HG03196 (cell line): ENCODE data around the gene DNAJC7.
"Not testable (repeated sequence)": the region's sequence is repeated elsewhere in the genome, so short reads cannot be mapped to it uniquely, and the experiment has no call there.

ENCODE experiments used
- ATAC-seq: cut with Tn5 transposase; IDR thresholded peaks from one replicate; pipeline ENCODE4 v1.9.1; 2021; ENCODE audit not compliant: unreplicated experiment

The DNAJC7 gene

DNA sequence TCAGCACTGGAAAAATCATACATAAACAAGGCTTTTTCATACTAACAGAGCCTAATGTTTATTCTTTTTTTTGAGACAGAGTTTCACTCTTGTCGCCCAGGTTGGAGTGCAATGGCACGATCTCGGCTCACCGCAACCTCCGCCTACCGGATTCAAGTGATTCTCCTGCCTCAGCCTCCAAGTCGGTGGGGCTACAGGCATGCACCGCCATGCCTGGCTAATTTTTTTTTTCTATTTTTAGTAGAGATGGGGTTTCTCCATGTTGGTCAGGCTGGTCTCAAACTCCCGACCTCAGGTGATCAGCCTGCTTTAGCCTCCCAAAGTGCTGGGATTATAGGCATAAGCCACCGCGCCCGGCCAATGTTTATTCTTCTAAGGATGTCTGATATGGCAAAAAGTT lies 3.5 kb downstream of the DNAJC7 start:
- ATAC-seq: not testable (repeated sequence)

DNA sequence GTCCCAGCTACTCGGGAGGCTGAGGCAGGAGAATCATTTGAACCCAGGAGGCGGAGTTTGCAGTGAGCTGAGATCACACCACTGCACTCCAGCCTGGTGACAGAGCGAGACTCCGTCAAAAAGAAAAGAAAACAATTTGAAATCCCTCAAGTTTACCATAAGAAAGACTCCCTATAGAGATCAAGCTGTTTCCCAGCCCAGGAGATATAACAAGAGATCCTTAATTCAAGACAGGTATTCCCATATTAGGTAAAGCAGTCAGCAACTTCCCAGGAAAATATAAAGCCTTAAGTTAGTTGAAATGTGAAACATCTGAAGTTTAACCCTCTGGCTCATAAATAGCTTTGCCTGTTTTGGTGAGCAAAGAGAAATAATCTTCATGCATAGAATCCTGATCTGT lies 4.9 kb downstream of the DNAJC7 start:
- ATAC-seq: not testable (repeated sequence)

DNA sequence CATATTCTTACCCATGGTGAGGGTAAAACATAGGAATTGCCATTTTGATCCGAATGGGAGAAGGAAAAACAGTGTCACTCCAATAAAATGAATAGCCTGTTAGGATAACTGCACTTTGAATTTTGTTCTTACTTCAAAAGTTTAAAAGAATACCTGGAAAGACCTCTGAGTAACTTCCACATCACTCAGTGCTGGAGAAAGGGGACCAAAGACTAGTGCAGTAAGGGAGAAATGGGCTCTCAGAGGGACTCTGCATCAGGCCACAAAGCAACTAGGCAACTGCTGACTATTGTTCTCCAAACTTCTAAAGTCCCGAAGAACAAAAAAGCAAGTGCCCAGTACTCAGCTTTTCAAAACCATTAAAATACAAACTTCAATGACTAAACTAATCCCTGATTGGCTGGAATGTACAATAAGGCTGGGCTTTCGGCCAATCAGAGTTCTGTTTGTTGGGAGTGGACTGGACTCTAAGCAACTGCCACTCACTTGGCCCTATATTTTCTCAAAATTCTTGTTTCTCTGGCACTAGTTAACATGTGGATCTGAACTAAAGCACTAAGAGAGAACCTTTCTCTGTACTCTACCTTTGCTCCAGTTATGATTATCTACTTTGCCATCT lies 6.2 kb downstream of the DNAJC7 start:
- no peak for ATAC-seq

DNA sequence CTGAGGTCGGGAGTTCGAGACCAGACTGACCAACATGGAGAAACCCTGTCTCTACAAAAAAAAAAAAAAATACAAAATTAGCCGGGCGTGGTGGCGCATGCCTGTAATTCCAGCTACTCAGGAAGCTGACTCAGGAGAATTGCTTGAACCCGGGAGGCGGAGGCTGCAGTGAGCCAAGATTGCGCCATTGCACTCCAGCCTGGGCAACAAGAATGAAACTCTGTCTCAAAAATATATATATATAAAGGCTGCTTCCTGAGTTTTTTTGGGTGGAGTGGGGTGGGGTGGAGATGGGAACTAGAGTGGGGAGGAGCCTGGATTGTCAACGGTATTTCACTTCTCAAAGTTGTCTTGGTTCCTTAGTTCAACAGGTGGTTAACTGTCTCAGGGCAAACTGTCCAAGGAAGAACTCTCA lies 7.0 kb downstream of the DNAJC7 start:
- ATAC-seq: not testable (repeated sequence)

DNA sequence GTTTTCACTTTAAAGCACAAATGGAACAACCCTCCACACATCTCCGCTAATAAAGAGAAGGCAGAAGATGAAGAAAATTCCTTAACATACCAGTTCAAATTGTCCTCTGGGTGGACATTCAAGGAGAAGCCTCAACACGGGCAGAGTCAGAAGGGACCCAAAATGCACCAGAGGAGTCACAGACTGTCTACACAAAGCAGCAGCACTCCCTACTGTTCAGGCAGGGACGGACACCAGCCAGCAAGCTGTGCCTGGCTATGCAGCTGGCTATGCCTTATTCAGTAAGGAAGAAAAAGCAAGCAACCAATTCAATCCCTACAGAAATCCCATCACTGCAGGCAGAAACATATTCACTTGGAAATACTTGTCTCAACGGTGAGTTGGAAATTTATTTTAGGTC lies 8.1 kb downstream of the DNAJC7 start:
- ATAC-seq: no peak

DNA sequence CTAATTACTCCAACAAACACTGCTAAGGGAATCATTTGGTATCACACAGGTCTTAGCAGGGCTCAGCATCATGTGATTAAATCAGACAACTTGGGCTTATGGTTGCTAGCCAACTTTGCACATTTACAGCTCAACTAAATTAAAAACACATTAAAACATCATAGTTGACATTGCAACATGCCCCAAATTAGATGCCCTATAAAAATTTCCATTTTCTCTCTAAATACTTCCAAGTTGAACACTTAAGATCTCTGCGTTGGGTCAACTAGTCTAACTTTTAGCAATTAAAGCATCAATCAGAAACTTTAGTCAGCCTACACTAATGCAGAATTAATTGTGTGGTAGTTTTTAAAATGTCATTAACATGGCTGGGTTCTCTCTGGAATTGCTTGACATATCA lies 12.1 kb downstream of the DNAJC7 start:
- no peak for ATAC-seq

DNA sequence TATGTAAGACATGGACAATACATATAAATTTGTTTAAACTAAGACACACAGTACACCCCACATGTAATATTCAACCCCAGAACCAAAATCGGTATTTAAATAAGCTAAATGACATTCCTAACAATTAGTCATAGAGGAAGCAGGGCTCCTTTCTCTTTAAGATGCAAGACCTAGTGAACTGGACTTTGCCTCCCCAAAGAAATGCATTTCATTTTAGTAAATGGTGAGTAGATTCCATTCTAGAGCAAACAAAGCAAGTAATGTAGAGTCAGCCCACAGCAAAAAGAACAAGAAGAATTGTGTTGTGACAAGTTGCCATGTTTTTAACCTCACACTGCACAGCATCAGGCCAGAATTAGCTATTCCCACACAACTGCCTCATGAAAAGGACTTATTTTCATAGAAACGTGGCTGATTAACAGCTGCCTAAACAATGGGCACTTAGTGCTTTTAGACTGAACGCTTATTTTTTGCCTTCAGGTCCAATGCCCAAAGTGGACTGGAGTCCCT lies 14.4 kb downstream of the DNAJC7 start:
- no peak for ATAC-seq

DNA sequence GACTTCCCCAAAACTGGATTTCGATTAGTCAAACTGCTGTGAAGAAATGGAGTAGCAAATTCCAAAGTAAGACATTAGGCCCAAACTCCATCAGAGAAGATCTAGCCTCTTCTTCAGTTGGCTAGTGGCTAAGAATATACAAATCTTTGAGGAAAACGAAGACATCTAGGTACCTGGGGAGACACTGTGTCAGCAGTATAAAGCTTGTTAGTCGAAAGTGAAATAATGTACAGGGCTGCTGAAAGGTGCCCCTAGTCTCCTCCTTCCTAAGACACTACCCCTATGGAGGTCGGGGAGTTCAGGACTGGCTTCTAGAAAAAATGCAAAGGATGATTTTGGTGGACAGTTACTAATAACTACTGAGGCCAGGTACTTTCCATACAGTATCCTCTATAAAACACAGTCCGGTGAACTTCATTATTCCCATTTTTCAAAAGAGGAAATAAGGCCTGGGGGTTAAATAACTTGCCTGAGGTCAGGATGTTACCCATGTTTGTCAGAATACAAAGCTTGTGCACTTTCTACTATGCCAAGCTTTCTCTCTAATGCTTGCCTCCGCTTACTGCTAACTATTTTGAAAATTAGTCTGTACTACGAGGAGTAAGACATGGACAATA lies 15.0 kb downstream of the DNAJC7 start:
- ATAC-seq: no peak

DNA sequence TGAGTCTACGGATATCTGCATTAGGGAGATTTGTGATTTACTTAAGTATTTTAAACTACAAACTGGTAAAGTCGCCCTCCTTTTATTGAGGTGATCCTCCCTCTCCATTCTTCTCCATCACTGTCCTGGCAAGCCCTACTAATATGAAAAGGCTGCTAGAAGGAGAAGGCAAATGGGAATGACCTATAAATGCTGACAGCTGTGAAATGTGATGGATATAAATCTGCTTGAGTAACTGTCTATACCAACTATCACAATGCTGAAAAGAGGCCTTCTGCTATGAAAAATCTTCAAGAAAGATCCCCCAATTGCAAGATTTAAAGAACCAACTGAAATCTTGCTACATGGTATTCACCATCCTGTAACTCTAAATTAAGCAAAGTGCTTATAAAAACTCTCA lies 15.5 kb downstream of the DNAJC7 start:
- ATAC-seq: no peak

DNA sequence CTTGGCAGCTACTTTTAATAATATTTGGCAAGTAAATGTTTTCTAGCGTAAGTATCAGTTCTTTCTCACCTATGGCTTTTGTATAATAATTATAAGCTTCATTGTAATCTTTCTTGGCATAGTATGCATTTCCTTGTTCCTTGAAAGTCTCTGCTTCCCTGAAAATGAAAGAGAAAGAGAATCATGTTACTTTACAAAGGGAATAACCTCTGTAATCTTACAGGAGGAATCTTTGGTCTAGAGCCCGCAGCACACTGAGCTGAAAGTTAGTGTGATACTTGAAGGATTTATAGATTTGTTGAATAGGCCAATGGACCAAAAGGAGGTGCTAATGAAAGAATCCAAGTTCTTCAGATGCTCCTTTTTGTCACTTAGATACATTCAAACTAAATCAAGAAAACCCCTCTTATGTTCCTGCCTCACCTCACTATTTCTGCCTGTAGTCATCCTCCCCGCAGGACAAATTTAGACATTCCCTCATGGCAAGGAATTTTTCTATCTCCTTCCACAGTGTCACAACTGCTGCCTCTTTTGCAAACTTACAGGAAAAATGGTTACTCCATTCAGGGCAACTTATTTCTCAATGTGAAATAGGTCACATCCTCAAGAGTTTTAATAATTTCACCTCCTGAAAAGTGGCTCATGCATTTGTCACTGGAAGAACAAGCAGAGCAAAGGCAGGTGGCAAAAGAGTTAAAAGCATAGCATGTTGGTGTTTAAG lies 16.7 kb downstream of the DNAJC7 start:
- no peak for ATAC-seq

DNA sequence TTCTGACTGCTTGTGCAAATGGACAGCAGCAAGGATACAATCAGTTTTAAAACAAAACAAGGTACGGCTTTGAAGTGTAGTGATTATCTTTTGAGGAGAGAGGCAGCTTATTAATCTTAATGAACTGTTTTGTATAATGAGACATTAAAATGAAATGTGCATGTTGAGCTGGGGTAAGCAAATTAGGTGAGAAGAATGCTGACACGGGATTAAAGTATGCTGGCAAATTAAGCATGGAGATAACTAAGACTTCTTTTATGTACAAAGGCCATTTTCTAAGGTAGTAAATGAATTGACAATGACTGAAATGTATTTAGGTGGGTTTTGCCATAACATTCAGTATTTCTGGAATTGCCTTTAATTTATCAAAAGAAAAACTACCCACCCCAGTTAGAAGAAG lies 18.7 kb downstream of the DNAJC7 start:
- no peak for ATAC-seq

DNA sequence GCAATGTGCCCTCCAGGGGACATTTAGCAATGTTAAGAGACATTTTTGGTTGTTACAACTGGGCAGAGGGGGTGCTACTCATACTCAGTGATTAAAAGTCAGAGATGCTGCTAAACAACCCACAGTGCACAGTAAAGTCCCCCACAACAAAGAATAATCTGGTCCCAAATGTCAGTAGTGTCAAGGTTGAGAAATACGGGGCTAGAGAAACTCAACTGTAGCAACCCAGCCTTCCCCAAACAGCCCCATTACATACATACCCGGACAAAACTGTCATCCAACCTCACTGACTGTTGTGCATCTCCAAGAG lies 20.4 kb downstream of the DNAJC7 start:
- no peak for ATAC-seq

DNA sequence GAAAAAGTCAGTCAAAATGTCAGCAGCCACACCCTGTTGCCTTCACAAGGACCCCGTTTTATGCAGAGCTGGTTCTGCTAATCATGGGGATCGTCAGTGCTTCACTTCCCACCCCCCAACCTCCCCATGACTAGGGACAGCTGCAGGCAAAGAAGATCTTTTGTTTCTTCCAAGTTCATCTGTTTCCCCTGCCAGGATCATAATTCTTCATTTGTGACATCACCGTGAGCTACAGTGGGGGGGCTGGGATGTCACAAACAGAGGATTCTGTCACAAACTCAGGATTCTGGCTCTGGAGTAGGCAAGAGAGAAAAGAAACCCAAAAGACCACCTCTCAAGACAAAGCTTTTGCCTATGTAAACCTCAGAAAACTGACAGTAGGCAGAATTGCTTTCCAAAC lies 24.7 kb downstream of the DNAJC7 start:
- no peak for ATAC-seq

DNA sequence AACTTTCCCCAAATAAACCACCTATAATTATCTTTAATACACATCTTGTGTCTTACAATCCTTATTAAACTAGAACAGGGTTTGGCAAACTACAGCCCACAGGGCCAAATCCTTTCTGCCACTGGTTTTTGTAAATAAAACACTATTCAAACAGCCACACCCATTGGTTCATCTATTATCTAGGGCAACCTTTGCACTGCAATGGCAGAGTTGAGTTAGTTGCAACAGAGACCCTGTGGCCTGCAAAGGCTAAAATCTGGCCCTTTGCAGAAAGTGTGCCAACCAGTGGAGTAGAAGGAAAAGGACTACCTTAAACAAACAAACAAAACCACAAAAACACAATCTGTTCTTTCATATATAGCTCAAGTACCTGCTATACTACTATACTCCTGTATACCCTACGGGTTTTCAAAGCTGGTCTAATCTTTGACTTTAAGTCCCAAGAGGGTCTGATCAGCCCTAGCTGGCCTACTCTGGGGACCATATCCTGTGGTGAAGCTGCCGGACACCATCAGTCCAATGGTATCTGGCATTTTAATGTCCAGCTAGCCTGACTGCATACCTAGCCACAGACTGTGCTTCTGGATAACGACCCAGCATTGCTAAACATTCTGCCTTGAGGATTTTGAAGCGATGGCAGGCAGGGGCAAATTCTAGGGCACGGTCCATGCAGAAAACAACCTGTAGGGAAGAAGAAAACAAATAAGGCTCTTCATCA lies 27.4 kb downstream of the DNAJC7 start:
- ATAC-seq: no peak

DNA sequence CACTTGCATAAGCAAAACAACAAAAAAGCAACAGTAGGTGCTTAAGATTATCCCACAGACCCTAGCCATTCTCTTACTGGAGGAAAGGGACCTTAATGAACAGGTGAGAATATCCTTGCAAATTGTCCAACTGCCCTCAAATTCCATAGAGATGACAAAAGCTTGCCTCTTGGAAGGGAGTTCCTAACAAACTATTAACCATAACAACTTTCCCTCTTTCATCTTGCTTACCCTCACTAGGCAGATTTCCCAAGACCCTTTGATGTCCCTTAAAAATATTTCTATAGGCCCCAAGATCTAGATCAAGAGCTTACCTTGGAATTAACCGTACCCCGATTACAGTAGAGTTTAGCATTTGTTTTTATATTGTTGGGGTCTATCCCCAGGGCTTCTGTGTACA lies 28.8 kb downstream of the DNAJC7 start:
- no peak for ATAC-seq

DNA sequence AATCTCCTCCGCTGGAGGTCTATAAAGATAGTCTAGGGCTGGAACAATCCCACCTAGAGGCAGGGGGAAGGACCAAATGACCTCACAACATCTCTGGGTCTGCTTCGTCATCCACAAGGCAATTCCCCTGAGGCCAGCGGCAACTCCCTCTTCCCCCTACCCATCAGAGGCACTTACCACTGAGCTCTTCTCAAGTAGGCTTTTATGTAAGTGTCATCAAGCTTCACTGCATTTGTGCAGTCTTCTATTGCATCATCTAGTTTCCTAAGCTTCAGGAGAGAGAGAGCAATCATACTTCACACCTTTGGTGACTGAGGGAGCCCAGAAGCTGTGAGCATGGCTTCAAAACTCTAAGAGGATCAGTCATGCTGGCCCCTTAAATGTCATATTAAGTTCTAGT lies 29.6 kb downstream of the DNAJC7 start:
- ATAC-seq: no peak

DNA sequence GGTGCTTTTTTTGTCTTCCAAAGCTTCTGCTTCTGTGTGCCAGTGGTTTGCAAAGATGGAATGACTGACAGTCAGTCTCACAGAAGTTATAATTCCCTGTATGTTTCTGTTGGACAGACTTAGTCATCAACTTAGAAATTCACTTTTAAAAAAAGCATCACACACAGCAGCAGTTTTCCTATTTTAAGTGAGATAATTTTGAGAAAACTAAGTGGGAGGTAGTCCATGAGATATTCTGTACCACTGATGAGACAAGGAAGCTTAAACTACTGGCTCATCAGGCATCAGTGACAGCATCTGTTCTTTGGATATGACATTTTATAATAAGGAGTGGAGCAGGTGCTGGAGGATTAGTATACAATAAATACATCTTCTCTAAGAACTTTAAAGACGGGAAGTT lies 30.6 kb downstream of the DNAJC7 start:
- no peak for ATAC-seq

DNA sequence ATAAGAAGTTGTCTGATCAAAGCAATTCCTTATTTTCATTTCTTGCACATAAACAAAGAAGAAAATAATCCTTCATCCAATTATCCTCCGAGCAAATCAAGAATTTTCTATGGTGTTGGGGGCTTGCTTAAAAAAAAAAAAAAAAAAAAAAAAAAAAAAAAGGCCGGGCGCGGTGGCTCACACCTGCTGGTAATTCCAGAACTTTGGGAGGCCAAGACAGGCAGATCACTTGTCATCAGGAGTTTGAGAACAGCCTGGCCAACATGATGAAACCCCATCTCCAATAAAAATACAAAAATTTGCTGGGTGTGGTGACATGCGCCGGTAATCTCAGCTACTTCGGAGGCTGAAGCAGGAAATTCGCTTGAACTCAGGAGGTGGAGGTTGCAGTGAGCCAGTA lies 31.3 kb downstream of the DNAJC7 start:
- ATAC-seq: no peak

DNA sequence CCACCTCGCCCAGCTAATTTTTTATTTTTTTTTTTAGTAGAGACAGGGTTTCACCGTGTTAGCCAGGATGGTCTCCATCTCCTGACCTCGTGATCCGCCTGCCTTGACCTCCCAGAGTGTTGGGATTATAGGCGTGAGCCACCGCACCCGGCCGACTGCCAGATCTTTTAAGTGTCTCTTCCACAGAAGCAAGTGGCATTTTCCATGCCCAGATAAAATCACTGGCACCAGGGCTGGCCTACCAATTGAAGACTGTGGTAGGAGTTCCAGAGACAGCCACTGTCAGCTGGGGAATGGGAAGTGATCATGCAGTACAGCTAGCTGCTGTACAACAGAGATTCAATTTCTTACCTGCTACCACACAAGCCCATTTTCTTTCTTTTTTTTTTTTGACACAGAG lies 32.8 kb downstream of the DNAJC7 start:
- ATAC-seq: no peak

DNA sequence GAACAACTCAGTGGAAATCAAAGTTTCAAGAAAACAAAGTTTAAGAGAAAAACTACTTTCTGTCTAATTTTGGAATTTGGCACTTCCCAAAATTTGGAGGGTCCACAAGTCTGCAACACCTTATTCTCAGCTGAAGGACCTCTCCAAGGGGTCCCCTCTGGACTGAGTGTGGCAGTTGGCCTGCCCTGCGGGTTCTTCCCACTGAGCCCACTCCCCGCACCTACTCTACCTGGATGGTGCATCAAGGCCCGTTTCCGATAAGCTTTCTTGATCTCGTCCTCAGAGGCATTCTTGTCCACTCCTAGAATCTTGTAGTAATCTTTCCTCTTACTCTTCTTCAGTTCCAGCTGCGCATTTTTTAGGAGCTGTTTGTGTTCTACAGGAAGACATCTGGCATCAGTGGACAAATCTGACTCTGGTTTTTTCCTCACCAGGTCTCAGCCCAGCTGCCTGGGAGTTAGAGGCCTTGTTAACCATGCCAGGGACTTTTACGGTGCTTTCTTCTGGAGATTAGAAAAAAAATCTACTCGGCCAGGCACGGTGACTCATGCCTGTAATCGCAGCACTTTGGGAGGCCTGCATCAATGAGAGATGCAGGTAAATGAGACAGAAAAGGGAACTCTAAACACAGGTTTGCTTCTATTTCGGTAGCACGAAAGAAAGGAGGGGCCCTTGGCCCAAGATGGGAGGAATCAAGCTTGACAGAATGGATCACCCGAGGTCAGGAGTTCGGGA lies 35.0 kb downstream of the DNAJC7 start:
- no peak for ATAC-seq

DNA sequence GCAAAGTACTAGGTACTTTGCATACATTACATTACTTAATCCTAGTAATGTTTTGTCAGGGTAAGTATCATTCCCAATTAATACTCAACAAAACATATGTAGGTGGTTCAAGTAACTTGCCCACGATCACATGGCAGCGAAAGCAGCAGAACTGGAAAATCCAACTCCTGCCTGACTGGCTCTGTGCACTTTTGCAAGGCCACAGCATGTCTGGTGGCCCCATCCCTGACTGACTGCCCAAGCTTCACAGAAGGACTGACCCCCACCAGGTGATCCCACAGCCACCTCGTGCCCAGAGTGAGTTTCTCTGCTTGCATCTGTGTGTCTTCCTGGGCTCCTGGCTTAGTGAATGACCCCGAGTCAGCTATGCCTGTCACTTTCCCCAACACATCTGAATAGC lies 39.2 kb downstream of the DNAJC7 start:
- no peak for ATAC-seq
